ENCODE results near the gene GTF3C2.
"Not testable (repeated sequence)": the region's sequence is repeated elsewhere in the genome, so short reads cannot be mapped to it uniquely, and the experiment has no call there.

GTF3C2 gene

GRCh38 chr2:27304488-27305240, 51.9 kb downstream of the GTF3C2 start:
- no peak overlapping the region for H3K4me3 ChIP-seq (replicated peaks; ENCODE audit: low read depth, low read length)
- no peak for DNase-seq (ENCODE audit: extremely low read depth, low read depth)
- TF ChIP-seq CTCF (IDR thresholded peaks at IDR 0.05; ENCODE audit: low read depth, low read length, missing control alignments) = no peak

GRCh38 chr2:27303093-27304025, 53.2 kb downstream of the GTF3C2 start:
- DNase-seq (ENCODE audit: extremely low read depth, low read depth) = peak; percentile 56

GRCh38 chr2:27300606-27301005, 56.0 kb downstream of the GTF3C2 start:
- H3K4me3 ChIP-seq (replicated peaks; ENCODE audit: low read depth, low read length); DNase-seq (ENCODE audit: extremely low read depth, low read depth): not testable (repeated sequence)

More at GRCh38 chr2:27303093-27304025, 53.2 kb downstream of the GTF3C2 start:
- TF ChIP-seq CTCF (IDR thresholded peaks at IDR 0.05; ENCODE audit: low read depth, low read length, missing control alignments) = peak; percentile 82
- H3K4me3 ChIP-seq (replicated peaks; ENCODE audit: low read depth, low read length) = no peak overlapping the region

- H3K4me3 ChIP-seq (replicated peaks; ENCODE audit: low read depth, low read length) = no peak overlapping the region
- DNase-seq (ENCODE audit: extremely low read depth, low read depth) = no peak
- no peak for TF ChIP-seq CTCF (IDR thresholded peaks at IDR 0.05; ENCODE audit: low read depth, low read length, missing control alignments)
Measured at GRCh38 chr2:27298391-27299080, 58.0 kb downstream of the GTF3C2 start.

GRCh38 chr2:27297195-27297594, 59.4 kb downstream of the GTF3C2 start:
- no peak for TF ChIP-seq CTCF (IDR thresholded peaks at IDR 0.05; ENCODE audit: low read depth, low read length, missing control alignments)
- DNase-seq (ENCODE audit: extremely low read depth, low read depth) = no peak
- H3K4me3 ChIP-seq (replicated peaks; ENCODE audit: low read depth, low read length) = no peak overlapping the region

- no peak for DNase-seq (ENCODE audit: extremely low read depth, low read depth)
- H3K4me3 ChIP-seq (replicated peaks; ENCODE audit: low read depth, low read length) = no peak overlapping the region
- no peak for TF ChIP-seq CTCF (IDR thresholded peaks at IDR 0.05; ENCODE audit: low read depth, low read length, missing control alignments)
Measured at GRCh38 chr2:27296481-27296880, 60.1 kb downstream of the GTF3C2 start.
